Measurements from ENCODE around the gene KBTBD8. TPM values are rescaled to one million over a fixed set of nuclear protein-coding genes. Genes with fewer than 3 reads are reported as not detected.

The KBTBD8 gene
- total RNA-seq, 2 donors from 2014 or later, result 1.0 to 8.0 TPM

DNA sequence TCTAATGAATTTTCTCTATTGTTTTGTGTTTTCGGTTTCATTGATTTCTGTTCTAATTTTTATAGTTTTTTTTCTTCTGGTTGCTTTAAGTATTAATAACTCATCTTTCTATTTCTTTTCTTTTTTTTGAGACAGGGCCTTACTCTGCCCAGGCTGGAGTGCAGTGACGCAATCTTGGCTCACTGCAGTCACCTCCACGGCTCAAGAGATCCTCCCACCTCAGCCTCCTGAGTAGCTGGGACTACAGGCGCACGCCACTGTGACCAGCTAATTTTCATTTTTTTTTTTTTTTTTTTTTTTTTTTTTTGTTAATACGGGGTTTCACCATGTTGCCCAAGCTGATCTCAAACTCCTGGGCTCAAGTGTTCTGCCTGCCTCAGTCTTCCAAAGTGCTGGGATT is 14.5 kb downstream of the KBTBD8 start:
- no peaks in the 10 kb centered on the region for H3K9me3 ChIP-seq
- intact Hi-C loops (cut with DNase I), result no loop called here
- H3K4me1 ChIP-seq (replicated peaks), result no peaks in the 10 kb centered on the region
- TF ChIP-seq CTCF (IDR thresholded peaks at IDR 0.05) (no peak), POLR2AphosphoS5 (IDR thresholded peaks at IDR 0.05) (no peak), POLR2A (IDR thresholded peaks at IDR 0.05) (no peak)
- H3K27ac ChIP-seq, result no peak overlapping the region
- no peaks in the 10 kb centered on the region for H3K36me3 ChIP-seq
- H3K27me3 ChIP-seq (replicated peaks; ENCODE audit: insufficient read depth), result no peaks in the 10 kb centered on the region
- DNase-seq (ENCODE audit: low spot score), result no peak
- 93% methylated on average over 6 of the region's 6 CpGs for WGBS
- no peak overlapping the region for H3K4me3 ChIP-seq

DNA sequence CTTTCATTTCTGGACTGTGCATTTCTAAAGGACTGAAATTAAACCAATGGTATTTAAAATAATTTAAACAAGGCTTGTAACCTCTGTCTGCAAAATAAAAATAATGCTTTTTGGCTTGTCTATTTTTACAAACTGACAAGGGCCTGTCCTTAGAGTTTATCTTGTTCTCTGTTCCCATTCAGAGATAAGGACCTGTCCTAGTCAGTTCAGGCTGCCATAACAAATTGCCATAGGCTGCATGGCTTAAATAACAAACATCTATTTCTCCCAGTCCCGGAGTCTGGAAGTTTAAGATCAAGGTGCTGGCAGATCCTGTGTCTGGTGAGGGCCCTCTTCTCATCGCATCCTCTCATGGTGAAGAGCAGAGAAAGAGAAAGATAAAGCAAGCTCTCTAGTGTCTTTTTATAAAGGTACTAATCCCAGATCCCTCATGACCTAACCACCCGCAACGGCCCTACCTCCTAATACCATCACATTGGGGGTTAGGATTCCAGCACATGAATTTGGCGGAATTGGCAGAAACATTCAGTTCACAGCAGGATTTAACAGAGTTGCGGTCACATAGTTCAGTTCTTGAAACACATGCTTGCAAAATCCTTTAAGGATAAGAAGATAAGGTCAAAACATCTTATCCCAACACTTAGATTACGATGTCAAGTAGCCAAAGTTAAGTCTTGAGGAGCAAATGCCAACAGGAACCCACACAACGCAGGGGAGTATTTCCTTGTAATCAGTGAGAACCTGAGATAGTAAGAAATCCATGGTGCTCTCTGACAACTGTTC is 17.8 kb downstream of the KBTBD8 start:
- intact Hi-C loops (cut with DNase I), result no loop called here
- TF ChIP-seq POLR2A (IDR thresholded peaks at IDR 0.05) (no peak), CTCF (IDR thresholded peaks at IDR 0.05) (no peak), POLR2AphosphoS5 (IDR thresholded peaks at IDR 0.05) (no peak)
- WGBS, result 84% methylated on average over 8 of the region's 8 CpGs
- H3K9me3 ChIP-seq, result no peaks in the 10 kb centered on the region
- no peak overlapping the region for H3K4me3 ChIP-seq
- no peaks in the 10 kb centered on the region for H3K36me3 ChIP-seq
- no peaks in the 10 kb centered on the region for H3K27me3 ChIP-seq (replicated peaks; ENCODE audit: insufficient read depth)
- no peak overlapping the region for H3K27ac ChIP-seq
- DNase-seq (ENCODE audit: low spot score), result no peak
- no peaks in the 10 kb centered on the region for H3K4me1 ChIP-seq (replicated peaks)

- Histone ChIP-seq H3K4me3 (no peak overlapping the region), H3K4me1 (replicated peaks) (no peaks in the 10 kb centered on the region), H3K27me3 (replicated peaks; ENCODE audit: insufficient read depth) (no peaks in the 10 kb centered on the region), H3K27ac (no peak overlapping the region), H3K9me3 (no peaks in the 10 kb centered on the region), H3K36me3 (no peaks in the 10 kb centered on the region)
- no peak for DNase-seq (ENCODE audit: low spot score)
- no peak for TF ChIP-seq POLR2AphosphoS5 (IDR thresholded peaks at IDR 0.05)
- no peak for TF ChIP-seq POLR2A (IDR thresholded peaks at IDR 0.05)
- TF ChIP-seq CTCF (IDR thresholded peaks at IDR 0.05), result no peak
- intact Hi-C loops (cut with DNase I), result no loop called here
- WGBS, result 81% methylated on average over 3 of the region's 3 CpGs
Measured at GRCh38 chr3:67016522-67017080, 18.5 kb downstream of the KBTBD8 start.

DNA sequence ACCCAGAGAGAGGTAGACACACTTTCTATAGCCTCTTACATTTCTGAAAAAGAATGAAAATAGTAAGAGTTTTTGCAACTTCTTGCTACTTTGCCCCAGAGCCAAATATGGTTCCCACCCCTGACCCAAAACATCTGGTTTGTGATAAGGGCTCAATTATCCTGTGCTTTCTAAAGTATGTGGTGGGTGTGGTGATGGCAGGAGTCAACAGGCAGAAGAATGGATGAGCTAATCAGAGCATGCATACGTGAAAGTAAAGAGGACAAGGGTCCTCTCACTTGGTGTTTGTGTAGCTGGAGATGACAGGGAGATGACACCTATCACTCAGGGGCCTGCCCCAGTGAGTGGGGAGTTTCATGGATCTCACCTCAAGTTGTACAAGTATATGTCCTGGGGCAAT is 19.1 kb downstream of the KBTBD8 start:
- no peaks in the 10 kb centered on the region for H3K36me3 ChIP-seq
- H3K9me3 ChIP-seq, result no peaks in the 10 kb centered on the region
- WGBS, result 61% methylated on average over 1 of the region's 1 CpG
- no peak overlapping the region for H3K4me3 ChIP-seq
- intact Hi-C loops (cut with DNase I), result no loop called here
- no peaks in the 10 kb centered on the region for H3K4me1 ChIP-seq (replicated peaks)
- no peaks in the 10 kb centered on the region for H3K27me3 ChIP-seq (replicated peaks; ENCODE audit: insufficient read depth)
- H3K27ac ChIP-seq, result no peak overlapping the region
- DNase-seq (ENCODE audit: low spot score), result no peak
- TF ChIP-seq CTCF (IDR thresholded peaks at IDR 0.05) (no peak), POLR2A (IDR thresholded peaks at IDR 0.05) (no peak), POLR2AphosphoS5 (IDR thresholded peaks at IDR 0.05) (no peak)
